GM19324 (cell line): ENCODE data around the gene ITK.
"Not testable (repeated sequence)": the region's sequence is repeated elsewhere in the genome, so short reads cannot be mapped to it uniquely, and the experiment has no call there.

ENCODE experiments used
- ATAC-seq: cut with Tn5 transposase; IDR thresholded peaks from one replicate; pipeline ENCODE4 v1.9.1; 2021; ENCODE audit warnings: mild to moderate bottlenecking, moderate library complexity; ENCODE audit not compliant: unreplicated experiment, low FRiP score

The ITK gene

GRCh38 chr5:157201857-157202256 lies 21.2 kb downstream of the ITK start:
- ATAC-seq = no peak

- no peak for ATAC-seq
Measured at GRCh38 chr5:157203417-157203816, 22.8 kb downstream of the ITK start.

- ATAC-seq = no peak
Measured at GRCh38 chr5:157204765-157205164, 24.1 kb downstream of the ITK start.

- no peak for ATAC-seq
Measured at GRCh38 chr5:157205708-157206107, 25.1 kb downstream of the ITK start.

GRCh38 chr5:157210652-157211051 lies 30.0 kb downstream of the ITK start:
- not testable (repeated sequence) for ATAC-seq

- ATAC-seq = no peak
Measured at GRCh38 chr5:157212307-157212706, 31.7 kb downstream of the ITK start.

GRCh38 chr5:157213527-157214243 lies 33.0 kb downstream of the ITK start:
- no peak for ATAC-seq

- peak; percentile 45 for ATAC-seq
Measured at GRCh38 chr5:157214415-157214814, 33.8 kb downstream of the ITK start.

- peak; percentile 42 for ATAC-seq
Measured at GRCh38 chr5:157214861-157215513, 34.3 kb downstream of the ITK start.

GRCh38 chr5:157215514-157216167 lies 35.0 kb downstream of the ITK start:
- ATAC-seq = no peak

GRCh38 chr5:157216391-157217142 lies 35.9 kb downstream of the ITK start:
- ATAC-seq = no peak

GRCh38 chr5:157217289-157218024 lies 36.8 kb downstream of the ITK start:
- ATAC-seq = no peak

GRCh38 chr5:157219491-157220271 lies 39.0 kb downstream of the ITK start:
- ATAC-seq = no peak

GRCh38 chr5:157221959-157222358 lies 41.3 kb downstream of the ITK start:
- ATAC-seq = no peak

GRCh38 chr5:157222506-157223230 lies 42.0 kb downstream of the ITK start:
- ATAC-seq = no peak

GRCh38 chr5:157225469-157226422 lies 45.1 kb downstream of the ITK start:
- no peak for ATAC-seq

- ATAC-seq = no peak
Measured at GRCh38 chr5:157230610-157231009, 50.0 kb downstream of the ITK start.

GRCh38 chr5:157232706-157233105 lies 52.1 kb downstream of the ITK start:
- ATAC-seq = no peak
